Mesenteric fat pad (tissue), 1 donor: Measurements from ENCODE around the gene MAP4. TPM values are rescaled to one million over a fixed set of nuclear protein-coding genes. Genes with fewer than 3 reads are reported as not detected.
"Not testable (repeated sequence)": the region's sequence is repeated elsewhere in the genome, so short reads cannot be mapped to it uniquely, and the experiment has no call there.

Source experiments
- DNase-seq: peaks from one replicate; pipeline ENCODE4 v3.0.0-alpha.2; 2020; ENCODE audit warnings: low spot score
- microRNA-seq: library from miRNA; unstranded; fragments of <30 nt; microRNA quantifications from one replicate; pipeline ENCODE4 v1.2.0, GENCODE V29; 2020; ENCODE audit warnings: borderline number of aligned reads
- total RNA-seq: library from RNA; stranded (reverse); fragmentation: NEBNext Ultra II Directional; extraction: Animal tissue kit (Norgen Biotek cat#: 25700); gene quantifications from one replicate; pipeline ENCODE4 v1.2.1, GENCODE V29; 2021
- donor health status: DM: yes; HTN: yes; CAD: no.

MAP4 gene
- total RNA-seq, 1 donor from 2014 or later, result 303 TPM

- DNase-seq, result no peak
Measured at GRCh38 chr3:47846880-47847248, 169.4 kb downstream of the MAP4 start.

GRCh38 chr3:47846186-47846879, 169.9 kb downstream of the MAP4 start:
- DNase-seq, result no peak

GRCh38 chr3:47841786-47842349, 174.3 kb downstream of the MAP4 start:
- no peak for DNase-seq

GRCh38 chr3:47838503-47838902, 177.7 kb downstream of the MAP4 start:
- no peak for DNase-seq

- no peak for DNase-seq
Measured at GRCh38 chr3:47836986-47837385, 179.2 kb downstream of the MAP4 start.

GRCh38 chr3:47829482-47829881, 186.7 kb downstream of the MAP4 start:
- DNase-seq, result not testable (repeated sequence)

- no peak for DNase-seq
Measured at GRCh38 chr3:47825590-47825989, 190.6 kb downstream of the MAP4 start.

- DNase-seq, result no peak
Measured at GRCh38 chr3:47824541-47825473, 191.4 kb downstream of the MAP4 start.

GRCh38 chr3:47817609-47818008, 198.6 kb downstream of the MAP4 start:
- no peak for DNase-seq

- DNase-seq, result no peak
Measured at GRCh38 chr3:47813551-47814177, 202.6 kb downstream of the MAP4 start.

GRCh38 chr3:47804577-47804976, 211.6 kb downstream of the MAP4 start:
- DNase-seq, result no peak

GRCh38 chr3:47803480-47804025, 212.7 kb downstream of the MAP4 start:
- no peak for DNase-seq

GRCh38 chr3:47802734-47803479, 213.3 kb downstream of the MAP4 start, which contains the start of gene DHX30:
TSS of gene DHX30 (plus strand) at chr3:47803138. CDS start at chr3:47810684, 7,546 bp downstream.
- DNase-seq, result peak; percentile 95

Small RNAs within 50 kb of the gene (microRNA-seq; reads per million reads assigned to microRNA genes)
- gene MIR1226, result 27.6 reads per million, percentile 26 among the genes with 10 or more reads in this experiment

Other genes with a start within 250 kb of the MAP4 start
- gene SMARCC1, start 234.5 kb downstream of the MAP4 start, total RNA-seq, result 46.1 TPM
- 52.2 TPM for gene DHX30, start 213.3 kb downstream of the MAP4 start, total RNA-seq
- gene CDC25A, start 172.0 kb upstream of the MAP4 start, total RNA-seq, result 0.87 TPM
- 0.48 TPM for gene CAMP, start 207.1 kb upstream of the MAP4 start, total RNA-seq
- gene ZNF589, start 224.7 kb upstream of the MAP4 start, total RNA-seq, result 6.4 TPM